Osteoblast (primary cell): ENCODE data around the gene SSTR4. TPM values are rescaled to one million over a fixed set of nuclear protein-coding genes. Genes with fewer than 3 reads are reported as not detected.

Source experiments
- total RNA-seq: library from RNA; depleted of rRNA; stranded (reverse); fragments of >200 nt; gene quantifications from 2 replicates; pipeline ENCODE4 v1.2.3, GENCODE V29; 2012

SSTR4 gene
- total RNA-seq, 1 donor, result not detected

Other genes starting within 250 kb of the SSTR4 start
- gene THBD, start 14.4 kb downstream of the SSTR4 start, total RNA-seq, result 0.29 and 0.36 TPM in 2 replicates
- gene CD93, start 51.0 kb downstream of the SSTR4 start, total RNA-seq, result not detected in 2 replicates